Neural progenitor cell (in vitro differentiated cells): ENCODE data around the gene TRMT61A.

ENCODE experiments used
- CTCF ChIP-seq: fragments of 200-600 bp; sonication (generic); IDR thresholded peaks from 2 replicates; pipeline ENCODE4 v1.5.1; 2017; ENCODE audit warnings: antibody characterized with exemption, mild to moderate bottlenecking
- EZH2 ChIP-seq: fragments of 200-600 bp; sonication (generic); IDR thresholded peaks from 2 replicates; pipeline ENCODE4 v1.6.1; 2017; ENCODE audit warnings: antibody characterized with exemption, mild to moderate bottlenecking, moderate library complexity

- no peak for TF ChIP-seq CTCF
- no peak for TF ChIP-seq EZH2
These were observed 39.4 kb upstream of the TRMT61A start for GRCh38 chr14:103489621-103490020.
